ENCODE data around the gene PPP2R2B.

DNA sequence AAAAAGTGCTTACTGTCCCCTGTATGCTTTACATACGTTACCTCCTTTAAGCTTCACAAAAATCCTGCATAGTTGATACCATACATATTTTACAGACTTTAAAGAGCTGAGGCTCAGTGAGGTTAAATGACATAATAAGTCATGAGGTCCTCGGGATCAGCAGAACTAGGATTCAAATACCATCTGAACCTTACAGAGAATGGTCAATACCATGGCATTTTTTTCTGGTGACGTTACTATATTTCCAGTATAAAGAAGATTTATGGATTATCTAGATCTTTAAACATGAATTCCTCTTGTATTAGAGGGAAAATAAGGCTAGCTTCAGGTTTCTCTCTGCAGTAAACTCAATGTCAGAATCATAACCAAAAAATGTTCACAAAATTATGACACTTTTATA, 208.9 kb downstream of the PPP2R2B start:
- TF ChIP-seq, protein P1, sequence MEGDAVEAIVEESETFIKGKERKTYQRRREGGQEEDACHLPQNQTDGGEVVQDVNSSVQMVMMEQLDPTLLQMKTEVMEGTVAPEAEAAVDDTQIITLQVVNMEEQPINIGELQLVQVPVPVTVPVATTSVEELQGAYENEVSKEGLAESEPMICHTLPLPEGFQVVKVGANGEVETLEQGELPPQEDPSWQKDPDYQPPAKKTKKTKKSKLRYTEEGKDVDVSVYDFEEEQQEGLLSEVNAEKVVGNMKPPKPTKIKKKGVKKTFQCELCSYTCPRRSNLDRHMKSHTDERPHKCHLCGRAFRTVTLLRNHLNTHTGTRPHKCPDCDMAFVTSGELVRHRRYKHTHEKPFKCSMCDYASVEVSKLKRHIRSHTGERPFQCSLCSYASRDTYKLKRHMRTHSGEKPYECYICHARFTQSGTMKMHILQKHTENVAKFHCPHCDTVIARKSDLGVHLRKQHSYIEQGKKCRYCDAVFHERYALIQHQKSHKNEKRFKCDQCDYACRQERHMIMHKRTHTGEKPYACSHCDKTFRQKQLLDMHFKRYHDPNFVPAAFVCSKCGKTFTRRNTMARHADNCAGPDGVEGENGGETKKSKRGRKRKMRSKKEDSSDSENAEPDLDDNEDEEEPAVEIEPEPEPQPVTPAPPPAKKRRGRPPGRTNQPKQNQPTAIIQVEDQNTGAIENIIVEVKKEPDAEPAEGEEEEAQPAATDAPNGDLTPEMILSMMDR (conservative IDR thresholded peaks at IDR 0.05 in 1 of 2, IDR thresholded peaks at IDR 0.05 in 1 of 2; ENCODE audit: low read depth in 1 of 2, low read length in 2 of 2): no peak
- no peak for TF ChIP-seq EZH2 (IDR thresholded peaks at IDR 0.05; ENCODE audit: low read length, missing control alignments)

Data from fibroblast of lung (primary cell).